ENCODE data around the gene INCENP.
A peak's percentile ranks its signal among the peaks of the same experiment; 100 is the strongest.
"Not testable (repeated sequence)": the region's sequence is repeated elsewhere in the genome, so short reads cannot be mapped to it uniquely, and the experiment has no call there.

The INCENP gene

GRCh38 chr11:62172294-62172693 is 48.5 kb downstream of the INCENP start:
- DNase-seq: no peak

- no peak for DNase-seq
Measured at GRCh38 chr11:62176766-62177165, 53.0 kb downstream of the INCENP start.

GRCh38 chr11:62179995-62180394 is 56.2 kb downstream of the INCENP start:
- no peak for DNase-seq

- DNase-seq: no peak
Measured at GRCh38 chr11:62181097-62181496, 57.3 kb downstream of the INCENP start.

GRCh38 chr11:62182147-62182891 is 58.5 kb downstream of the INCENP start:
- no peak for DNase-seq

GRCh38 chr11:62186195-62186594 is 62.4 kb downstream of the INCENP start:
- DNase-seq: no peak

GRCh38 chr11:62190011-62190410 is 66.2 kb downstream of the INCENP start, which contains the start of gene SCGB1D1:
TSS of gene SCGB1D1 (plus strand) at chr11:62190216. CDS start at chr11:62190285, 69 bp downstream.
- DNase-seq: no peak

- DNase-seq: peak; percentile 8
Measured at GRCh38 chr11:62193952-62194351, 70.1 kb downstream of the INCENP start.

GRCh38 chr11:62195010-62195409 is 71.2 kb downstream of the INCENP start:
- DNase-seq: not testable (repeated sequence)

GRCh38 chr11:62195945-62196344 is 72.1 kb downstream of the INCENP start:
- DNase-seq: no peak

GRCh38 chr11:62197400-62197799 is 73.6 kb downstream of the INCENP start:
- DNase-seq: not testable (repeated sequence)

GRCh38 chr11:62201376-62201775 is 77.6 kb downstream of the INCENP start:
- no peak for DNase-seq
